Measurements from ENCODE around the gene HS3ST3B1.
A peak's percentile ranks its signal among the peaks of the same experiment; 100 is the strongest.

HS3ST3B1 gene

GRCh38 chr17:14300575-14301278 lies at the start of gene HS3ST3B1:
HS3ST3B1 (plus strand) TSS chr17:14301081; CDS start chr17:14301519, 438 bp downstream.
- peak; percentile 98 for DNase-seq (ENCODE audit: low read depth)

- no peak for DNase-seq (ENCODE audit: low read depth)
These were observed 39.5 kb upstream of the HS3ST3B1 start for GRCh38 chr17:14261406-14261805.

- no peak for DNase-seq (ENCODE audit: low read depth)
These were observed 32.6 kb upstream of the HS3ST3B1 start for GRCh38 chr17:14268264-14268663.

- DNase-seq (ENCODE audit: low read depth): no peak
These were observed 31.4 kb upstream of the HS3ST3B1 start for GRCh38 chr17:14269473-14269872.

GRCh38 chr17:14270508-14270907 lies 30.4 kb upstream of the HS3ST3B1 start:
- no peak for DNase-seq (ENCODE audit: low read depth)

GRCh38 chr17:14276535-14277250 lies 24.2 kb upstream of the HS3ST3B1 start:
- no peak for DNase-seq (ENCODE audit: low read depth)

GRCh38 chr17:14281530-14281929 lies 19.4 kb upstream of the HS3ST3B1 start:
- DNase-seq (ENCODE audit: low read depth): no peak

- no peak for DNase-seq (ENCODE audit: low read depth)
These were observed 18.2 kb upstream of the HS3ST3B1 start for GRCh38 chr17:14282726-14283125.

GRCh38 chr17:14289162-14289561 lies 11.7 kb upstream of the HS3ST3B1 start:
- no peak for DNase-seq (ENCODE audit: low read depth)

- no peak for DNase-seq (ENCODE audit: low read depth)
These were observed 6.0 kb upstream of the HS3ST3B1 start for GRCh38 chr17:14294876-14295275.

- DNase-seq (ENCODE audit: low read depth): no peak
These were observed 5.2 kb upstream of the HS3ST3B1 start for GRCh38 chr17:14295676-14296075.

GRCh38 chr17:14296166-14296910 lies 4.5 kb upstream of the HS3ST3B1 start:
- no peak for DNase-seq (ENCODE audit: low read depth)

- DNase-seq (ENCODE audit: low read depth): no peak
These were observed 3.6 kb upstream of the HS3ST3B1 start for GRCh38 chr17:14297161-14297851.

GRCh38 chr17:14298221-14298946 lies 2.5 kb upstream of the HS3ST3B1 start:
- DNase-seq (ENCODE audit: low read depth): no peak

GRCh38 chr17:14298947-14299279 lies 2.0 kb upstream of the HS3ST3B1 start:
- DNase-seq (ENCODE audit: low read depth): no peak

GRCh38 chr17:14299280-14300141 lies 1.4 kb upstream of the HS3ST3B1 start:
- no peak for DNase-seq (ENCODE audit: low read depth)

GRCh38 chr17:14301279-14302090 lies 604 bp downstream of the HS3ST3B1 start:
- DNase-seq (ENCODE audit: low read depth): no peak

- DNase-seq (ENCODE audit: low read depth): peak; percentile 55
These were observed 1.2 kb downstream of the HS3ST3B1 start for GRCh38 chr17:14302091-14302430.

GRCh38 chr17:14302431-14303099 lies 1.7 kb downstream of the HS3ST3B1 start:
- DNase-seq (ENCODE audit: low read depth): peak; percentile 75

Data from stimulated activated CD8-positive, alpha-beta memory T cell treated with anti-CD3 and anti-CD28 coated beads, Interleukin-4, amount 100 ng/mL, for 24 hours (primary cell).